Measurements from ENCODE around the gene CORO2A. TPM values are rescaled to one million over a fixed set of nuclear protein-coding genes. Genes with fewer than 3 reads are reported as not detected.

Gene CORO2A
- total RNA-seq, 2 donors from 2014 or later = 13.9 to 16.6 TPM

DNA sequence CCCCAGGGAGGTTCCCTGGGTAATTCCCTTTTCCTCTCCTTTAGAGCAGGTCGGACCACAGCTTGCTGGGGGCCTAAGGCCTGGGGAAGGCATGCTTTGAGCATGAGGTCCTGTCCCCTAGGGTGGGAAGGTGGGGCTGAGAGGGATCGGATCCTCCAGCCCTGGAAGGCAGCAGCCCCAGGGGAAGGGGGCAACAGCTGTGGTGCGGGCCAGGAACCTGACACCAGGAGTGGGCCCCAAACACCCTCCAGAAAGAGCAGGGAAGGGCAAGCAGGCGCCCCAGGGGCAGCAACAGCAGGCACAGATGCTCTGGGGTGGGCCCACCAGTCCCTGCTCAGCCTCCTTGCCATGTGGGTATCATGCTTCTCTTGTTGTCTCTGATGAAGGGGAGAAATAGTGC lies 3.2 kb upstream of the CORO2A start:
- Mint-ChIP-seq H3K4me3 (no peak overlapping the region), H3K27ac (no peak overlapping the region), H3K36me3 (ENCODE audit: low read depth) (no peaks in the 10 kb centered on the region), H3K27me3 (no peaks in the 10 kb centered on the region), H3K4me1 (peaks cover 16% of the 10 kb centered on the region)
- DNase-seq (no peak), ATAC-seq (no peak)
- H3K9me3 ChIP-seq (ENCODE audit: control insufficient read depth, low read length, poor library complexity, severe bottlenecking) = no peaks in the 10 kb centered on the region

DNA sequence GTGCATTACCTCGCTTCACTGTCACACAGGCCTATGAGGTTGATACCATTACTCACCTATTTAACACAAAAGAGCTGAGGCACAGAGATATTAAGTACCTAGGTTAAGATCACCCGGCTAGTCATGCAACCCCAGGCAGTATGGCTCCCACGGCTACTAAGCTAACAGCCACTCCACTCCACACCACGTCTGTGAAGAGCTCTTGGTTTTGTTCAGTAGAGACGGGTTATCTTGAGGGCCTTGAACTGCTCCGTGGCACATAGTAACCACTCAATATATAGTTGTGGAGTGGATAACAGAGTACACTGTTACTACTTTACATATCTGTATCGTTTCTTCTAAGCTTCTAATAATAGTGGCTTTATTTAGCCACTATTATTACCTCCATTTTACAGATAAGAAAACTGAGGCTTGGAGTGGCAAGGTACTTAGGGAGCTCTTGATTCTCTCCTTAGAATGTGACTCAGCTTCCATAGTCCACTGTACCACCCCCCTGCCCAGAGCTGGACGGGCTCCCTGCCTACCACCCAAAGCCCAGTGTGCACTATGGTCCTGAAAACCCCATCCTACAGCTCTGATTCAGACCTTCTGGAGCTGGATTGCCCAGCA lies 1.0 kb upstream of the CORO2A start:
- no peak for DNase-seq
- Mint-ChIP-seq H3K4me3 (peak overlapping the region; percentile 87), H3K4me1 (peaks cover 30% of the 10 kb centered on the region), H3K27me3 (no peaks in the 10 kb centered on the region), H3K36me3 (ENCODE audit: low read depth) (no peaks in the 10 kb centered on the region), H3K27ac (peak overlapping the region; percentile 32)
- no peaks in the 10 kb centered on the region for H3K9me3 ChIP-seq (ENCODE audit: control insufficient read depth, low read length, poor library complexity, severe bottlenecking)
- no peak for ATAC-seq

DNA sequence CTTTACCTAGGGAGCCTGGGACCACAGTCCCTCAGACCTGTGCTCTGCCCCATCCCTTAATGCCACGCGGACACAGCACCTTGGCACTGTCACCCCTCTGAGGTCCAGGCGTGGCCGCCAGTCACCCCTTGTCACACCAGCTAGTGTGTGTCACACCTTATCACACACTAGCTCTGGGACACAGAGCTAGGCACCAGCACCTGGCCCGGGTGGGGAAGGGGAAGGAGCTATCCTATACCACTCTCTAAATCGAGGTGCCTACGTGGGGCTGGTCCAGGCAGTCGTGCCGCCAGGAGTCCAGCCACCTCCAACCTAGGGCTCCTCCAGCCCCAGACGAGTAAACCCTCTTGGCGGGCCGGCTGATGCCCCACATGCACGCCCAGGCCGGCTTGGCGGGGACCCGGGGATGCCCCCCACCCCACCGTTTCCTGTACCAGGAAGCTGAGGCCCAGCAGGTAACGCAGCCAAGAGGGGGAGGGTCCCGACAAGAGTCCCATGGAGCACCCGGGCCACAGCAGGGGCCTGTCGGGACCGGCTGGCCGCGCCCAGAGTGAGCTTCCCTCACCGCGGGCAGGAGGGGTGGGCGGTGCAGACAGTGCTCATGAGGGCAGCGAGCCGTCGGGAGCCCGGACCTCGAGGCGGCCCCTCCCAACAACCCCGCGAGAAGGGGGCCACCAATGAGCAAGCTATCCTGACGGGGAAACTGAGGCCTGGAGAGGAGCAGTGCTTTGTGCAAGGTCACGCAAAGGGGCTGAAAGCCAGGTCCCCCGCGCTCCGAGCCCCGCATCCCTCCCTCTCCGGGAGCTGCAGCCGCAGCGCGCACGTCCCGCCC lies 550 bp downstream of the CORO2A start:
- peak in 2 of 3 donors; percentile 38 for DNase-seq
- no peaks in the 10 kb centered on the region for H3K27me3 Mint-ChIP-seq
- H3K4me3 Mint-ChIP-seq = peak overlapping the region; percentile 89
- peak overlapping the region; percentile 69 for H3K27ac Mint-ChIP-seq
- no peaks in the 10 kb centered on the region for H3K9me3 ChIP-seq (ENCODE audit: control insufficient read depth, low read length, poor library complexity, severe bottlenecking)
- ATAC-seq = peak; percentile 33
- H3K4me1 Mint-ChIP-seq = peaks cover 41% of the 10 kb centered on the region
- H3K36me3 Mint-ChIP-seq (ENCODE audit: low read depth) = no peaks in the 10 kb centered on the region

DNA sequence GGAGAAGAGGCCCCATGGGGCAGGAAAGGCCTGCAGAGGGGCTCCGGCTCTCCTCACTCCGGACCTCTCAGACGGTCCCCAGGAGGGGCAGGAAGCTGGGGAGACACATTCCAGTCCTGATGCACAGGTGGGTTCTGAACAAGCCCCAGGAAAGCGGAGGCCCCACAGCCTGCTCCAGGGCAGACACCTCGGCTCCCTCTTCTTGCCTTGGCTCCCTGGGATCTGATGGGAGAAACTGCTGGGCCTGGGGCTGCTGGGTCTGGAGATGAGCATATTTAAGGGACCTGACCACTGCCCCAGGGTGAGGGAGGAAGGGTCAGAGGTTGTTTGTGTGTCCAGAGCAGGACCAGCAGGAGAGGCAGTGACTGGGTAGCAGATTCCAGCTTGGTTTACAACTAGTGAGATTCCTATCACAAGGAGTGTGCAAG lies 1.2 kb downstream of the CORO2A start:
- H3K4me3 Mint-ChIP-seq = peak overlapping the region; percentile 89
- no peak for ATAC-seq
- H3K36me3 Mint-ChIP-seq (ENCODE audit: low read depth) = no peaks in the 10 kb centered on the region
- H3K27ac Mint-ChIP-seq = peak overlapping the region; percentile 69
- H3K9me3 ChIP-seq (ENCODE audit: control insufficient read depth, low read length, poor library complexity, severe bottlenecking) = no peaks in the 10 kb centered on the region
- H3K27me3 Mint-ChIP-seq = no peaks in the 10 kb centered on the region
- H3K4me1 Mint-ChIP-seq = peaks cover 42% of the 10 kb centered on the region
- DNase-seq = no peak

DNA sequence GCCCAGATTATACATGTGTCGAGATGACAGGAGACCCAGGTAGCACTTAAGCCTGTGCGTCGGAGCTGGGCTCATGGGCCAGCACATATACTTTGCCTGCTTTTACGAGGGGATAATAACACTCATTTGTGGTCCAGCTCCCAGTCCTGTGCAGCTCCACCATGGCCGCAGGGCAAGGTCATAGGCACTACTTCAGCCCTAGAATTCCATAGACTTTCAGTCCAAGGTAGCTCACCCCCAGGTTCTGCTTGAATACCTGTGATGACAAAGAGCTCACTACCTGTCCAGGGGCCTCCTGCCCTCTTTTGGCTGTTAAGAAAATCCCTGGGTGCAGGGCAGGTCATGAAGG lies 1.7 kb downstream of the CORO2A start:
- DNase-seq = no peak
- H3K9me3 ChIP-seq (ENCODE audit: control insufficient read depth, low read length, poor library complexity, severe bottlenecking) = no peaks in the 10 kb centered on the region
- no peaks in the 10 kb centered on the region for H3K36me3 Mint-ChIP-seq (ENCODE audit: low read depth)
- H3K27me3 Mint-ChIP-seq = no peaks in the 10 kb centered on the region
- H3K4me3 Mint-ChIP-seq = peak overlapping the region; percentile 89
- peak overlapping the region; percentile 69 for H3K27ac Mint-ChIP-seq
- ATAC-seq = no peak
- peaks cover 46% of the 10 kb centered on the region for H3K4me1 Mint-ChIP-seq

DNA sequence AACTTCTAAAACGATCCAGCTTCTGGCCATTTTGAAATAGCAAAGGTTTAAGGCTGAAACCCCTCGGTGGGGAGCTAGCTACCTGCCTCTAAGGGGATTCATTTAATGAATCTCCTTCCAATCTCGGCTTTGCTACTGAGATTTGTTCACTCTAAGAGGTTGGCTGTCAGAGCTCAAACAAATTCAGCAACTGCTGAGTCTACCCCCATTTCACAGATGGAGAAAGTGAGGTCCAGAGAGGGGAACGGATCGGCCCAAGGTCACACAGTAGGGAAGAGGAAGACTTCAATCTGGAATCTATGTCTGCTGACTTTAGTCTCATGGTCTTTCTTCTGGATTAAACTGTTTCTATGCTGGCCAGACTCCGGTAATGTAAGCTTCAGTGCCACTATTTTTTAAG lies 3.0 kb downstream of the CORO2A start:
- H3K36me3 Mint-ChIP-seq (ENCODE audit: low read depth) = no peaks in the 10 kb centered on the region
- H3K4me3 Mint-ChIP-seq = no peak overlapping the region
- DNase-seq (no peak), ATAC-seq (no peak)
- peak overlapping the region; percentile 57 for H3K27ac Mint-ChIP-seq
- no peaks in the 10 kb centered on the region for H3K9me3 ChIP-seq (ENCODE audit: control insufficient read depth, low read length, poor library complexity, severe bottlenecking)
- peaks cover 49% of the 10 kb centered on the region for H3K4me1 Mint-ChIP-seq
- H3K27me3 Mint-ChIP-seq = no peaks in the 10 kb centered on the region

DNA sequence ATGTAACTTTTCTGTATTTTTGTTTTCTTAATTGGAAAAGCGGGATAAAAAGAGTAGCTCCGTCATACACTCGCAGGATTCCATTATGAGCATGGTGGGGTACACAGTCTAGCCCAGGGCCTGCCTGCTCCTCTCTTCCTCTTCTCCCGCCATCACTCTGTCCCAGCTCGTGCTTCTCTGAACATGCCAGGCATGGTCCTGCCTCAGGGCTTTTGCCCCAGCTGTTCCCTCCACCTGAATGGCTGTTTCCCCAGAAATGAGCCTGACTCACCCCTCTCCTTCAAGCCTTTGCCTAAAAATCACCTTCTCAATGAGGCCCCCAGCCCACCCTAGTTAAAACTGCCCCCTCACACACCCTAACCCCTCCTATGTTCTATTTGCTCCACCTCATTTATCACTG lies 4.5 kb downstream of the CORO2A start:
- no peak for ATAC-seq
- no peaks in the 10 kb centered on the region for H3K9me3 ChIP-seq (ENCODE audit: control insufficient read depth, low read length, poor library complexity, severe bottlenecking)
- H3K27ac Mint-ChIP-seq = peak overlapping the region; percentile 57
- H3K27me3 Mint-ChIP-seq = no peaks in the 10 kb centered on the region
- no peak for DNase-seq
- H3K4me1 Mint-ChIP-seq = peaks cover 48% of the 10 kb centered on the region
- H3K4me3 Mint-ChIP-seq = no peak overlapping the region
- H3K36me3 Mint-ChIP-seq (ENCODE audit: low read depth) = no peaks in the 10 kb centered on the region

DNA sequence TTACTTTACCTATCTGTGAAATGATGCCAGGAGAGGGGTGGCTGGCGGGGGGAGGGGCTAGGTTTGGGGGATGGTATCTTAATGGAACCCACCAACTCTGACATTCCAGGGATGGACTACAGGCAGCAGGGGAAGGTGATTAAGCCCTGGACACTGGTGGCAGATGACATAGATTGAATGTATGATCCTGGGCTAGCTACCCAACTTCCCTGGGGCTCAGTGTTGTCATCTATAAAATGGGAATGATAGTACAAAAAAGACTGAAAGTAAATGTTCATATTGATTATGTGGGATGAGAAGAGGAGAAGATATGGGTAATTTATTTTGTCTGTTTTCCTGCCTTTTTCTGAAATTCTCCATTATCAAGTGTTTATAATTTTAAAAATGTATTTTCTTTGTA lies 6.2 kb downstream of the CORO2A start:
- peaks cover 5% of the 10 kb centered on the region for H3K36me3 Mint-ChIP-seq (ENCODE audit: low read depth)
- H3K9me3 ChIP-seq (ENCODE audit: control insufficient read depth, low read length, poor library complexity, severe bottlenecking) = no peaks in the 10 kb centered on the region
- ATAC-seq = no peak
- no peak overlapping the region for H3K4me3 Mint-ChIP-seq
- H3K27me3 Mint-ChIP-seq = no peaks in the 10 kb centered on the region
- no peak for DNase-seq
- peaks cover 55% of the 10 kb centered on the region for H3K4me1 Mint-ChIP-seq
- no peak overlapping the region for H3K27ac Mint-ChIP-seq

DNA sequence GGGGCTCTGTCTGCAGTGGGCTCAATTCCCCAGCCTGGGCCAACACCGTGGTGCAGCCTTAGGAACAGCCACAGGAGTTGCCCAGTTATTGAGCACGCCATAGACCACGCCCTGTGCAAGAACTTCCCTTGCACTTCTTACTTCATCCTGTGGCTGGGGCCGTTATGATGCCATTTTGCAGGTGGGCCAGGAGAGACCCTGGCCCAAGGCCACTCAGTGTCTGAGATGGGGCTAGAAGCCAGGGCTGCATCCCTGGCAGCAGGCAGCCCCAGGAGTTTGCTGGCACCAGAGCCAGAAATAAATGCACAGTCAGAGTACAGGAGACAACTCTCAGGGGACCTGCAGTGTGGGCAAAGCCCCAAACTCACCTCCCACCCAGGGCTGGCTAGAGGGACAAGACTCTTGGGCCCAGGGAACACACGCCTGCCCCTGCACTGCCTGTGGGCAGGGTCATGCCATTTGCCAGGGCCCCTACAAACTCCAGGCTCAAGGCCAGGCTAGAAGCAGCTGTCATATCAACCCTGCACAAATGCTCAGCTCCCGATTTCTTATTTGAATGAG lies 6.7 kb downstream of the CORO2A start:
- DNase-seq = no peak
- Mint-ChIP-seq H3K4me3 (no peak overlapping the region), H3K36me3 (ENCODE audit: low read depth) (peaks cover 5% of the 10 kb centered on the region), H3K4me1 (peaks cover 50% of the 10 kb centered on the region), H3K27me3 (no peaks in the 10 kb centered on the region), H3K27ac (peak overlapping the region; percentile 19)
- no peak for ATAC-seq
- H3K9me3 ChIP-seq (ENCODE audit: control insufficient read depth, low read length, poor library complexity, severe bottlenecking) = no peaks in the 10 kb centered on the region

DNA sequence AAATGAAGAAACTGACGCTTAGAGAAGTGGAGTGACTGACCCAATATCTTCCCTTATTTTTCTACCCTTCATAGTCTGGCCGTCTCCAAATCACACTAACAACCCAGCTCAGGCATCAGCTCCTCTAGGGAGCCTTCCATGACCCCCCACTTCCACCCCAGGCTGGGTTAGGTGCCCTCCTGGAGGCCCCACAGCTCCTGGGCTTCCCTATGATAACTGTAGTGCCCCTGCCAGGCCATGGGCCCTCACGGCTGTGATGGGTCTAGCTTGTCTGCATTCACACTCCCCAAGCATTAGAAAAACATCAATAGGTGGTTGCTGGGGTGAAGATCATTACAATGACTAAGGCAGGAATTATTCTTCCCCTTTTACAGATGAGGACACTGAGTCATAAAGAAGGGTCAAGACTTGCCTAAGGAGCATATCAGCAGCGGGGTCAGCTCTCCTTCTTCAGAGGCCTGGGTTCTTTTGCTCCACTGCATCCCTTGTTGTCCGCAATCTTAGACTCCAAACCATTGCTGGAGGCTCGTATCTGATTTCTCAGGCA lies 7.3 kb downstream of the CORO2A start:
- ATAC-seq (no peak), DNase-seq (no peak)
- peak overlapping the region; percentile 19 for H3K27ac Mint-ChIP-seq
- no peaks in the 10 kb centered on the region for H3K9me3 ChIP-seq (ENCODE audit: control insufficient read depth, low read length, poor library complexity, severe bottlenecking)
- peaks cover 5% of the 10 kb centered on the region for H3K36me3 Mint-ChIP-seq (ENCODE audit: low read depth)
- no peak overlapping the region for H3K4me3 Mint-ChIP-seq
- H3K27me3 Mint-ChIP-seq = no peaks in the 10 kb centered on the region
- peaks cover 51% of the 10 kb centered on the region for H3K4me1 Mint-ChIP-seq

DNA sequence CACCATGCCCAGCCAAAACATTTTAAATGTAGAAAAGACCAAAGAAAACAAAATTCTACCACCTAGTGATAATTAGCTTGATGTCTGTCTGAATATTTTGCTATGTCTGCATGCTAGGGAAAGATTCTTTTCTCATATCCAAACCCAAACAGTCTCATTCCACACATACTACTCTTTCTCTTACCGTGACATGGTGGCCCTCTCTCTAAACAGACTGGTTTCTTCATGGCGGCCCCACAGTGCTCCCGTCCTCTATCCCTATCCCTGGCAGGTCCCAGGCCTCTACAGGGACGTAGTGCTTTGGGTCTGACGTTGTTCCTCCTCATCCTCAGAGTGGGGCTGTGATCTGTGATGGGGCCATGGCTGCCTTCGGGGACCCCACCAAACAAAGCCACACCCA lies 8.1 kb downstream of the CORO2A start:
- Mint-ChIP-seq H3K27ac (peak overlapping the region; percentile 41), H3K4me3 (no peak overlapping the region), H3K36me3 (ENCODE audit: low read depth) (peaks cover 5% of the 10 kb centered on the region), H3K27me3 (no peaks in the 10 kb centered on the region), H3K4me1 (peaks cover 53% of the 10 kb centered on the region)
- ATAC-seq (no peak), DNase-seq (no peak)
- no peaks in the 10 kb centered on the region for H3K9me3 ChIP-seq (ENCODE audit: control insufficient read depth, low read length, poor library complexity, severe bottlenecking)

DNA sequence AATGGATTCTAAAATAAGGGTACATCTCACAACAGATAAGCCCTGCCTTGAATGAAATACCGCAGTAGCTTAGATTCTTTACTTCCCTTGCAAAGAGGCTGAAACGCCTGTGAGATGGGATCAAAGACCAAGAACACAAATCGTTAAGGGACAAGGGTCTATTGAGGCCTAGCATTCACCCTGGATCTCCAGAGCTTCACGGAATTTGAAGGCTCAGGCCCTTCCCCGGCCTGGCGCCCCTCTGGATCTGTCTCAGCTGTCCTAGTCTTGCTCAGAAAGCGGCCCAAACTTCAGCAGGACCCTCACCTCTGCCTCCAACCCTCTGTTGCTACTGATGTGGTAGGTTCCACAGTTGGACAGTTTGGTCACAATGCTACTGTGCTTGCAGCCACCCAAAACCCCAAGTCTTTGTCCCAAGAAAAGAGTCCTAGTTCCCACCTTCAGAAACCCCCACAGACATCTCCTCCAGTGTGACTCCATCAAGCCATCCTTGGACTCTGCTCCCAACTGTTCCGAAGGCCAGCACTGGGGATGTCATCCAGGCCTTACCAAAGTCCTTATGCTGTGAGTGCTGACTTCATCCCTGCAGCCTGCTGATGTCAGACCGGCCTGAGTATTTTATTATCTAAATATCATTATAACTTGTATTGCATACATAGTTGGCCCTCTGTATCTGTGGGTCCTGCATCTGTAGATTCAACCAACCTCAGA lies 9.4 kb downstream of the CORO2A start:
- H3K4me3 Mint-ChIP-seq = no peak overlapping the region
- DNase-seq (no peak), ATAC-seq (no peak)
- peak overlapping the region; percentile 53 for H3K27ac Mint-ChIP-seq
- no peaks in the 10 kb centered on the region for H3K9me3 ChIP-seq (ENCODE audit: control insufficient read depth, low read length, poor library complexity, severe bottlenecking)
- H3K4me1 Mint-ChIP-seq = peaks cover 49% of the 10 kb centered on the region
- H3K36me3 Mint-ChIP-seq (ENCODE audit: low read depth) = peaks cover 5% of the 10 kb centered on the region
- no peaks in the 10 kb centered on the region for H3K27me3 Mint-ChIP-seq

Data from T-helper 17 cell (primary cell).